GM18868 (cell line): ENCODE measurements around the gene ACYP1.
"Not testable (repeated sequence)": the region's sequence is repeated elsewhere in the genome, so short reads cannot be mapped to it uniquely, and the experiment has no call there.

Experiments used
- ATAC-seq: cut with Tn5 transposase; IDR thresholded peaks from one replicate; pipeline ENCODE4 v1.9.1; 2021; ENCODE audit warnings: mild to moderate bottlenecking, moderate library complexity; ENCODE audit not compliant: unreplicated experiment

ACYP1 gene

DNA sequence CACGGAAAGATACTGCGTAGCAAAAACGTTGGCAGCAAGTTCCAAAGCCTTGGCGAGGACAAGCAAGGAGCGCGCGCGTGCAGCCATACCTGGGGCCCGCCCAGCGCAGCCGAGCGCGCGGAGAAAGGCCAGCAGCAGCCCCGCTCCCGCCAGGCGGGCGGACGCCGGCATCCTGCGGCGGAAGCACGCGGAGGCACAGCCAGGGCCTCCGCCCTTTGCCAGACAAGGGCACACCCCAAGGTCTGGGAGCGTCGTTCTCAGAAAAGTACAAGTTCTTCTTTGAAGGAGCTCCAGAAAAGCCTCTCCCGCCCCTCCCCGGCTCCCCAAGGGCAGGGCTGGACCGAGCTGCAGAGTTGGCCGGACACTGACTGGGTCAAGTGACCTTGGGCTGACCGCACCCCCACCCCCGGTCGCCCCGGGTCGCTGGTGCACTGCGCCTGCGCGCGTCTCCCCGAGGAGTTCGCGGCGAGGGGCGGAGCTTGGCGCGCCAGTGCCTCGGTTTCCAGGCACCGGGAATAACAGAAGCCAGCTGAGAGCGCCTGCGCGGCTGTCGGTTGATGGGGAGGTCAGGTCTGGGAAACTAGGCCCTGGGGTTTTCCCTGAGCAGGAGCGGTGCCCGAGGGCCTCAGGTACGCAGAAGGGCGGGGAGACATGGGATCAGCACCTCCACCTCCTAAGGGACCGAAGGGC, 5.4 kb upstream of the ACYP1 start, which contains the start of gene ZC2HC1C:
ZC2HC1C (plus strand) TSS at position 521 of the 690 bp plus-strand sequence. CDS start 933 bp downstream, outside the sequence.
- peak; percentile 57 for ATAC-seq

DNA sequence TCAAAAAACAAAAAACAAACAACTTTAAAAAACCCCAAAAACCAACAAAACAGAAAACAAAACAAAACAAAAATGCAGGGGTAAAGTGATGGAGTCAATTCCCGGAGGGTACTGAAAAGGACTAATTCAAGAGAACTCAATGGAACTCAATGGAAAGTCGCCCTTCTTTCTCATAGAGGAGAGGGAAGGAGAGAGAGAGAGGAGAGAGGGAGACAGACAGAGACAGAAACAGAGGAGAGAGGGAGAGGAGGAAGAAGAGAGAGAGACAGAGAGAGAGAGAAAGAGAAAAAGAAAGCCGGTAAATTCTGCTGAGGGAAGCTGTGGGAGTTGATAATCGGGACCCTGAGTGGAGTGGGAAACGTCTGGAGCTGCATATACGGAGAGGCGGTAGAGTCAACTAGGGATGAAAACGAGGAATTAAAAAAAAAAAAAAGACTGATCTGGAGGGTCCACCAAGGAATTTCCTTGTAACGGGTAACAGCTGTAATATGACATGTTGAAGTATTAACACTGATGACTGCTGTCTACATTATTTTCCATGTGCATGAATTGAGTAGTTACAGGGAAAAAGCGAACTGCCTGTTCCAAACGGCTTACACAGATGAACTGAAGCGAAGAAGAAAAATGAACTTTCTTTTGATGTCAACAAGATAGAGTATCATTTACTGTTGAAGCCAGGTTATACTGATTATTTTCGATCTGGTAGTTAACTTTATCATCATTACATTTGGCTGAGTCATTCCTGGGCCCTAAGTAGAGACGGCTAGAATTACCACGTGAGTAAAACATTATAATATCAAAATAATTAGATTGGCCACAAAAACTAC, 4.7 kb upstream of the ACYP1 start:
- ATAC-seq, result no peak

DNA sequence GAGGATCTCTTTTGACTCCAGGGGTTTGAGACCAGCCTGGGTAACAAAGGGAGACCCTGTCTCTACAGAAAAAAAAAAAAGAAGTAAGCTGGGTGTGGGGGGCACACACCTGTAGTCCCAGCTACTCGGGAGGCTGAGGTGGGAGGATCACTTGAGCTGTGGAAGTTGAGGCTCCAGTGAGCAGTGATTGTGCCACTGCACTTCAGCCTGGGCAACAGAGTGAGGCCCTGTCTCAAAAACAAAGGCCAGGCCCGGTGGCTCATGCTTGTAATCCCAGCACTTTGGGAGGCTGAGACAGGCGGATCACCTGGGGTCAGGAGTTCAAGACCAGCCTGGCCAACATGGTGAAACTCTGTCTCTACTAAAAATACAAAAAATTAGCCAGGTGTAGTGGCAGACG, 3.9 kb upstream of the ACYP1 start:
- not testable (repeated sequence) for ATAC-seq

DNA sequence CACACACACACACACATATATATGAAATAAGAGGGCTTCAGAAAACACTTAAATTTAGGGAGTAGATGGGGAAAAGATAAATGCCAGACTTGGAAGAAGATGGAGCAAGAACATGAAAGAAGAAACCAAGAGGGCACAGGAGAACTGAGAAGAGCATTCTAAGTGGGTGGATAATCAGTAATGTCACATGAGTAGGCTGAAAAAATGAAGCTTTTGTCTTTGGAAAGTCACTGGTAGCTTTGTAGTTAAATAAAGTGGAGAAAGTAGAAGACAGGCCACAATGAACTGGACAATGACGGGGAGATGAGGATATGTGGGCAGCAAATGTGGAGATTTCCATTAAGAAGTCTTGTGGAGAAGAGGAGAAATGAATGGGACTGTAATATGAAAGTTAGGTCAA, 3.4 kb upstream of the ACYP1 start:
- no peak for ATAC-seq

DNA sequence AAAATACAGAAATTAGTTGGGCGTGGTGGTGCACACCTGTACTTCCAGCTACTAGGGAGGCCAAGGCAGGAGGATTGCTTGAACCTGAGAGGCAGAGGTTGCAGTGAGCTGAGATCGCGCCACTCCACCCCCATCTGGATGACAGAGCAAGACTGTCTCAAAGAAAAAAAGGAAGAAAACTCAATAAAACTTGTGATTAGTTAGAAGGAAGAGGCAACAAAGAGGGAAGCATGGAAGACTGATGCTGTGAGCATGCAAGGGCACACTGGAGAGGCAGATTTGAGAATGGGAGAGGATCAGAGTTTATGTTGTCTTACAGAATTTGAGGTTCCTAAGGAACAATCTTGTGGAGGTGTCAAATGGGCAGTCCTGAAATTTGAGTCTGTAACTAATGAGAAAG, 2.9 kb upstream of the ACYP1 start:
- ATAC-seq, result no peak

DNA sequence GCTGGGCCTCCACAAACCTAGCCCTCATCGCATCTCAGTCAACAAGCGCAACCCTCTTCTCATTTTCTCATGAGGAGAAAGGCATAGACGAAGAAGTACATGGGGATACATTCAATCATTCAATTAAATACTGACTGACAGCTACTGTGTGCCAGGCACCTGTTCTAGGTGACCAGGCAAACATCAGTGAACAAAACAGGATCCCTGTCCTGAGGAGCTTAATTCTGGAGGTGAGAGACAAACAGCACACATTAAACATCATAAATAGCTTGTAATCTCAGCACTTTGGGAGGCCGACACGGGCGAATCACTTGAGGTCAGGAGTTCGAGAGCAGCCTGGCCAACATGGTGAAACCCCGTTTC, 362 bp upstream of the ACYP1 start:
- ATAC-seq, result peak; percentile 25

DNA sequence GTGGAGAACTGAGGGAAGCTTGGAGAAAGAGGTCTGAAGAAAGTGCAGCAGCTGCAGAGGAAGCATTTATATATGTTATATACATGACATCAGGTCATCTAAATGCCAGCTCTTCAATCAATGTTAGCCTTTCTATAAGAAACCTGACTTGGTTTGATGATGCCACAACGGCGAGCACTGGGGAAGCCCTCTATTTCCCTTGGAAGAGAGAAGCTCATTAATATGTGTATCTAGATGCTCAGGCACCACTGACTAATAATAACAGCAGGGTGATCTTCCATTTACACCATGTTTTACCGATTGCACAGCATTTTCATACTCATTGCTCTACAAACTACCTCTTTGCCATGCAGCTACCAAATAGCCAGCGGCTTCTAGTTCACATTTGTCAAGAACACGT, 811 bp downstream of the ACYP1 start:
- no peak for ATAC-seq

DNA sequence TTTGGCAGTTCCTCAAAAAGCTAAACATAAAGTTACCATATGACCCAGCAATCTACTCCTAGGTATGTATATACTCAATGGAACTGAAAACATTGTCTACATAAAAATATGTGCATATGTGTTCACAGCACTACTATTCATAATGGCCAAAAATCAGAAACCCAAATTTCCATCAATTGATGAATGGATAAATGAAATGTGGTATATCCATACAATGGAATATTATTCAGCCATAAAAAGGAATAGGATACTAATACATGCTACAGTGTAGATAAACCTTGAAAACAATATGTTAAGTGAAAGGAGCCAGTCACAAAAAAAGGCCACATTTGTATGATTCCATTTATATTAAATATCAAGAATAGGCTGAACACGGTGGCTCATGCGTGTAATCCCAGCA, 3.4 kb downstream of the ACYP1 start:
- ATAC-seq, result no peak

DNA sequence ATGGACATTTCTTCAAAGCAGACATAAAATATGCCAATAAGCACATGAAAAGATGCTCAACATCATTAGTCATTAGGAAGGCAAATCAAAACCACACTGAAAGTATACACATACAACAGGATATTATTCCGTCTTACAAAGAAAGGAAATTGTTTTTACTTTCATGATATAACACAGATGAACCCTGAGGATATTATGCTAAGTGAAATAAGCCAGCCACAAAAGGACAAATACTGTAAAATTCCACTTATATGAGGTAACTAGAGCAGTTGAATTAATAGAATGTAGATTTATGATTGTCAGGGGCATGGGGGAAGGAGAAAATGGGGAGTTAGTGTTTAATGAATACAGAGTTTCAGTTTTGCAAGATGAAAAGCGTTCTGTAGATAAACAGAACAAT, 4.2 kb downstream of the ACYP1 start:
- no peak for ATAC-seq

DNA sequence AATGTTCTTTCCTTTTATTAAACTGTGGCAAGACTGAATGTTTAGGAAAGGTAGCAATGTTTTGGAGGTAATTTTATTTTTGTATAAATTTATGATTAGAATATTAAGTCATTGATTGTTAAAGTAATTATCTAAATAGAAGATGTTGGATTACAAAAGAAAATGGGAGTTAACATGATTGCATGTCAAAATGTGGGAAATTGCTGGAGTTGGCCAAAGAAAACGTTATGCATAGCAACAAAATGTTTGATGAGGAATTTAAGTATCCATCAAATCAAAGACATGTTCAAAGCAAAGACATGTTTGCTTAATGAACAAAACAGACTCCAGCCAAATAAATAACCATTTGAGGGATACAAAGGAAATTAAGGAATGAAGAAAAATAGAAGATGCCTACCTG, 9.4 kb downstream of the ACYP1 start:
- no peak for ATAC-seq

DNA sequence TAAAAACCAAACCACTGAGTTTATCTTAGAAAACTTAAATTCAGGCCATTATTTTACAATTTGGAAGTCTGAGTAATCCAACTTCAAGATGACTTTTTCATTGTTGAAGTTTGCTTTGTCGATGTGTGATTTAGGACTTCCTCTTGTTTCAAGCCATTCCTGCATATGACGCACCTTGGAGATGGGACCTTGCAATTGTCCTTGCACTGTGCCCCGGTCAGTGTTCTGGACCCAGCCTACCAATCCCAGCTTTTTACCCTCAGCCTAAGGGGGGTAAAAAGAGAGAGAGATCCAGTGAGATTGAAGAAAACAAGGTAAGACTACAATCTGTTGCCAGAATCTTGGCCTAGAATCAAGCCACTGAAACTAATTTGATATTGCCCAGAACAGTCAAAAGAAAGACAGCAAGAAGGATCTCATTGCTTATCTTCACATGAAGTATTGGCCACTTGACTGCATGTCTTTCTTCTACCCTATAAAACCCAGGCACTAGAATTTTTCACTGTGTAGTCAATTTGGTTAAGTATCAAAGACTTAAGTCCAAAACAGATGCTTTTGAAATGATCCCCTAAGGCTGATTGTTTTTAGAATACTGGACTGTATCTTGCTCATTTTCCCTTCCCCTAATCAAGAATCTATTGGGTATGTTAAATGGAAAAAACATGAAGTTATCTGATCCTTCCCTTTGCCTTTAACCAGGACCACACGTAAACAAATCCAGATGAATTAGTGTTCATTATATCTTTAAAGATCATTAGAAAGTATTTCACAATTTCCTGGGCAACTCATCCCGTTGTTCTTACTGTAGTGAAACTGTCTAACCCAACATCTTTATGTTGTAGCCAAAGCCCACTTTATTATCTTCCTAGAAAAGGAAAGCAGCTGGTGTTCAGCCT, 10.2 kb downstream of the ACYP1 start:
- ATAC-seq, result no peak

DNA sequence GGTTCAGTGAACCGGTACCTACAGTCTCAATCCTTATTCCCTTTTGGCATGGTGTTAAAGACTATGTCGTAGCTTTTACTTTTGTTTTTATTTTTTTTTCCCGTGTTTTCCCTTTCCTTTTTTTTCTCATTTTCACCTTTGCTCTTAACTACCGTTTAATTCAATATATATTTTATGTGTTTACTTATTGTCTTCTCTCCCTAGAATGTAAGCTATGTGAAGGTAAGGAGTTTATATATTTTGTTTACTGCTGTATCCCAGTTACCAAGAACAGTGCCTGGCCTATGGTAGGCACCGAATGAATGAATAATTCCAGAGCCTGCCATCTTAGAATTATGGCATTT, 12.3 kb downstream of the ACYP1 start:
- ATAC-seq, result no peak

DNA sequence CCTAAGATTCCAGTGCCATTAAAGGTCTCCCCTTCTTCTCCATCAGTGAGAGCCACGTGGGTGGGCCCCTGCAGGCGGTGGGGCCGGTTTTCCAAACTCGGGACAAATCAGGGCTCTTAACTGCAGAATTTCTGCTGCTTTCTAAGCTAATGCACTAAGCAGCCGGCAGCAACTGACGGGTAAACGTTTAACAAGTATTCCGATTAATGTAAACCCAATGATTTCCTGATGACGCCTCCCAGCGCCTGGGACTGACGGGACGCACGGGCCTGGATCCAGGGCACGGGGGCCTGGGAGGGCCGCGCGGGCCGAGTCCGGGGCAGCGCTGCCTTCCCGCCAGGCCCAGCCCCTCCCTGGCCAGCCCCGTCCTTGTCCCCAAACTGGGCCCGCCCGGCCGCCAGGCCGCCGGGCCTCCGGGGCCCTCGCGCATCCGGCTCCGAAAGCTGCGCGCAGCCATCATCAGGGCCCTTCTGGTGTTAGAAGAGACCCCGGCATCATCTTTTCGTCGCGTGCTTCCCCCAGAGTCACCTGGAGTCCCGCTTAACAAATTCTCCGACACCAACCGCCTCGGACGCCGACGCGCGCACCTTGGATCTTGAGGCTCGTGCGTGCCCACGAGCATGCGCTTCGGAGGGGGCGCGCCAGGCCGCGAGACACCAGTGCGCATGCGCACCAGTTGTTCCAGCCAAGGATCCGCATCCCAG, 12.8 kb downstream of the ACYP1 start, which contains the start of gene MLH3:
MLH3 (minus strand) TSS at position 616 of the 704 bp plus-strand sequence. CDS start 1,812 bp downstream, outside the sequence.
- ATAC-seq, result peak; percentile 67

DNA sequence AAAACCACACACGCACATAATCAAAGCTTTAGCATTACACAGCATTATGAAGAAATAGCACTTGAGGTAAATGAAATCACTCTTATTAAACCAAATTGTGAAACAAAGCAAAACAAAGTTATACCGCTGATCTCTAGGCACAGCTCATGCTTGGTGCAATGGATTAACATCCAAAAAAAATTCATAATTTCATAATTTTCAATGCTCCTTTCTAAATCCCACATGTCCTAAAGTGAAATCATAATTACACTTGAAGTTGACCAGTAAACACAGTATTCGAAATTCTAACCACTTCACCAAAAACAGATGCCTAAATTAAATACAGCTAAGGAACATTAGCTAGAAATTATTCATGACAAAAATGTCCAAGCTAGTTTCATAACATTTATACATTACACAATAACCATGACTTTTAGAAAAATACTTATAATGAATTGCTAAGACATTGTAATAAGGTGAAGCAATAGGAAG, 14.1 kb downstream of the ACYP1 start:
- ATAC-seq, result no peak

DNA sequence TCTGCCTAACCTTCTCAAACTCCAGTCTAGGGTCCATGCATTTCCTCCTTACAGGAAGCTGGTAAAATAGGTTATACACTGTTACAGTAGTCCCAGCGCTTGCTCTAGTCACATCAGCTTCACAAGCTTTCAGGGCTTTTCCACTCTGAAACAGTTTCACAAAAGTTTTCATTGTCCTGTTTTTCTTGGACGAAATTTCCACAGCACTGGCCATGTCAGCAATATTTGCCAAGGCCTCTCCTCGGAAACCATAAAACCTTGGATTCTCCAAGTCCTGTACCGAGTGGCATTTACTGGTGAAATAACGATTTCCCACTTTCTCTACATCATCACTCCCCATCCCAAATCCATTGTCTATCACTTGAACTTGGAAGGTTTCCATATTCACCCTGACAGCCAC, 14.7 kb downstream of the ACYP1 start:
- no peak for ATAC-seq

DNA sequence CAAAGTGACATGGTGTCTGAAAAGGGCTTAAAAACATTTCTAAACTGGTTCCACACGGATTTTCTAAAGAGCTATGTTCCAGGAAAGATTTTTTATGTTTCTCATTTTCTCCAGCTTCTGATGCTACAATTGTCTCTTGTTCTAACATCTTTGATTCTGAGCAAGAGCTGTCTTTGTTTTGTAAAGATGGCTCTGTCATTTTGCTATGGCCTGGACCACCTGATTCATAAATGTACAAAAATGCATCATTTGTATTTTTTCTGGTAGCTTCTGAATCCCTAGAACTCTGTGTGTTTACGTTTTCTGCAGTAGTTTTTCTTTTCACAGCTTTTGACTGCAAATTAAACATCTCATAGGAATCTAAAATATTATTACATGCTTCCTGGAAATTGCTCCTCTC, 15.7 kb downstream of the ACYP1 start:
- ATAC-seq, result no peak

DNA sequence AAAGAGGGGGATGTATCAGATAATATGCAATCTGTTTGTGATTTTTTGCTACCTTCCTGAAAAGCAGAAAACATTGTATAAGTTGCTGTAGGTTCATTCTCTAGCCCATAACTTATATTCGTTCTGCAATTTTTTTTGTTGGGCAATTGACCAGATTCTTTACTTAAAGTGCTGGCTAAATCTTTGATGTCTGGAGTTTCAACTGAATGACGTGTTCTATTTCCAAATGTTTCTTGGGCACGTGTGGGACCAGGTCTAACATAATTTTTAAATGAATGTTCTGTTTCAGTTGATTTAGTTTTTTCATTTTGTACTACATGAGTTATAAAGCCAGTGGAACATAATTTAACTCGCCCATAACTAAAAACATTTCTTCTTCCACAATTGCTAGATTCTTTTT, 16.3 kb downstream of the ACYP1 start:
- no peak for ATAC-seq

DNA sequence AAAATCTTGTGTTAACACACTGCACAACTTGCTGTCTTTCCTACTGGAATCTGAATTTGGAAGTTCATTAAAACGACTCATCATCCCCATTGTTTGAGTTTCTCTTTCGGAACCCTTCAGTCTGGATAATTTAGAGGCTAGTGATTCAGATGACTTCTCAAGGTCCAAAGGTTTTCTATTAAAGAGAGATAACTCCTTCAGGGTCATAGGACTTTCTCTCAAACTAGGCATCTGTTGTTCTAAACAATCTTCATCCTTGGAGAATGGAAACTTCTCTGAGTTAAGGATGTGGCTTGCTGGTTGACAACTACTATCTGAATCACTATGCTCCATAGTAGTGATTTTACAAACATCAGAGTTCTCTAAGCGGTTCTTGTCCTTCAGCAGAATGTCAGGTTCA, 16.9 kb downstream of the ACYP1 start:
- ATAC-seq, result no peak

DNA sequence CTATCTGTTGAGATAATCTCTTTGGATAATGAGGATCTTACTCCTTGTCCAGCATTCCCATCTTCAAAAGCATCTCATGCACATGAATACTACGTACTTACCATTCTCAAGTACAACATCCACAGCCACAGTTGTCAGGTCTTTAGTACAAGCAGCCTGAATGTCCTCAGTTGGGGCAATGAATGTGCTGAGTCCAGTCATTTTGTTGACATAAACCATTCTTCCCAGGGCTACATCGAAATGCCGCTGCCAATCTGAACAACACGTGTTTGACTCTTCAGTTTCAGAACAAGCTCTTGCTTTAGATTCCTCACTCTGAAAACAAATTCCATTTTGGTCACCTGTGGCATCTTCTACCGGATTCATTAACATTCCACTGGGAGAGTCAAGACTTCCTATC, 17.5 kb downstream of the ACYP1 start:
- ATAC-seq, result no peak

DNA sequence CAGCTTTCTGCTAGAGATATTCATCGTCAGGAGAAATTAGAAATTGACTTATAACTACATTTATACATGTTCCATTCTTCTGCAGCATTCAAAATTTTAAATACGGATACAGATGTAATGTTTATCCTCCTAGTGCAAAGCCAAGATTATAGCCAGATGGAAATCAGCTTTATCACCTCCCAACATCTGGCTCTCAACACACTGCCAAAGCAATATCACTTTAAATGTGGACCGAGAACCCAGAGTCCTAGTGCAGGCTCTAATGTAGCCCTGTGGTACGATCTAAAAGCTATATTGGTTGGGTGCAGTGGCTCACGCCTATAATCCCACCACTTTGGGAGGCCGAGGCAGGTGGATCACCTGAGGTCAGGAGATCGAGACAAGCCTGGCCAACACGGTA, 19.1 kb downstream of the ACYP1 start:
- ATAC-seq, result no peak

DNA sequence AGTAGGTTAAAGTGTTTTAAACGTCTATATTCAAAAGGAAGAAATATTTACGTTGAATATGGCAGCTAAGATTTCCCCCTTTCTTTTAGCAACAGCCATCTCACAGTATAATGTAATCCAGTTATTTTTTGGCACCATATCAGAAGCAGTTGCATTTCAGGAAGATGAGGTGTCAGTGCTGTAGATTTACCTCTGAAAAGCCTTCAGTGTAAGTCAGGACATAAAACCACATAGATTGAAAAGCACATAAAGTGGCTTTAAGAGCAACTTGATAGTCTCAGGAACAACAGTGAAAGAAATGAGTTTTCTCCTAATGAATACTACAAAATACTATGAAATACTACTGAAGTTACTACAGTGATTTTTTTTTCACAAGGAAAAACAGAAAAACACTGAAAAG, 19.5 kb downstream of the ACYP1 start:
- ATAC-seq, result no peak
